ENCODE measurements around the gene IRF9.
"Not testable (repeated sequence)": the region's sequence is repeated elsewhere in the genome, so short reads cannot be mapped to it uniquely, and the experiment has no call there.

The IRF9 gene

DNA sequence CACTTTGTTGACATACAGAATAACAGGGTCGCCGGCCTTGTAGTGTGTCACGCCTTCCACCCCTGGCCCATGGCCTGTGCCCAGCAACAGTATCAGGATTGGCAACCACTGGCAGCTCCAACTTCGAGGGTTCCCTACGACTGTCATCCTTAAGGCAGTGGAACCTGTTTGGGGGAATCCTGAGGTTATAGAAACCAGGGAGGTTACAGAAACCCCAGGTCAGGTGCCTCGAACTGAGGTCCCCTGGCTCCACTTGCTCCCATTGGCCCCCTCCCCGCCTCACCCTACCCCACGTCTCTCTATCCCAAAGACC, 33.8 kb downstream of the IRF9 start:
- no peak for DNase-seq (ENCODE audit: low read depth in 2 of 2)

GRCh38 chr14:24195186-24196070, 34.4 kb downstream of the IRF9 start, which contains the start of gene TM9SF1:
Gene TM9SF1 (minus strand): TSS chr14:24195441. CDS start chr14:24195019, 422 bp downstream.
- DNase-seq (ENCODE audit: low read depth in 2 of 2), result peak; percentile 51 to 60

DNA sequence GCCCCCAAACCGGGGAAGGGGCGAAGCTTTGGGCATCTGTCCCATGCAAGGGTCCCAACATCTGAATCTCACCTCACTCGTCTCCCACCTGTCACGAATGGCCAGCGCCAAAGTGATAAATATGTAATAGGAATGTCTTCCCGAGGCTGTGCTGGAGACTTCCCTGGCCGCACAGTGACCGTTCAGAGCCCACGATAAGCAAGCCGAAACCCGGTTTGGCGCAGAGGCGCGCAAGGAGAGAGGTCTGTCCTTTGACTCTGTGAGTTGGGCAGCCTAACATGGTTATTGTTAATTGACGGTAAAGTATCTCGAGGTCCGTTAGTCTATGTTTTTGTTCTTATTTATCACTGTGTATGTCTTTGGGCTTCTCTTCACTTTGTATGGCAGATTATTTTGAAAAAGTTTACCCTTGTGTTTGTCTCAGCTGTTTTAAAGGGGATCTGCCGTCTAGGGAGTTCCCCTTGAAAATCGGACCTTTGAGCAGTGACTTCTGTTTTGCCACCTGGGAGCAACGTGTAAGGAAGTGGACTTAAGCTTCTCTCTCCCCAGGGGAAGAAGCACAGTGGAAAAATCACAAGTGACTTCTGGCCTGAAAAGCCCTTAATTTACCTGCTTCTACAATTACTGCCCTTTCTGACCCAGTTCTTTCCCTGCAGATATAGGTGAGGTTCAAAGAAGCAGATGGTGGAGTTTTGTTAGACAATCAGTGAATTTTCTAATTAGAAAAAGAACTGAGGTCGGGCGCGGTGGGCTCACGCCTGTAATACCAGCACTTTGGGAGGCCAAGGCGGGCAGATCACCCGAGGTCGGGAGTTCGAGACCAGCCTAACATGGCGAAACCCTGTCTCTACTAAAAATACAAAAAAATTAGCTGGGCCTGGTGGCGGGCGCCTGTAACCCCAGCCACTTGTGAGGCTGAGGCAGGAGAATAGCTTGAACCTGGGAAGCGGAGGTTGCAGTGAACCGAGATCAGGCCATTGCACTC, 35.3 kb downstream of the IRF9 start:
- no peak for DNase-seq (ENCODE audit: low read depth in 2 of 2)

DNA sequence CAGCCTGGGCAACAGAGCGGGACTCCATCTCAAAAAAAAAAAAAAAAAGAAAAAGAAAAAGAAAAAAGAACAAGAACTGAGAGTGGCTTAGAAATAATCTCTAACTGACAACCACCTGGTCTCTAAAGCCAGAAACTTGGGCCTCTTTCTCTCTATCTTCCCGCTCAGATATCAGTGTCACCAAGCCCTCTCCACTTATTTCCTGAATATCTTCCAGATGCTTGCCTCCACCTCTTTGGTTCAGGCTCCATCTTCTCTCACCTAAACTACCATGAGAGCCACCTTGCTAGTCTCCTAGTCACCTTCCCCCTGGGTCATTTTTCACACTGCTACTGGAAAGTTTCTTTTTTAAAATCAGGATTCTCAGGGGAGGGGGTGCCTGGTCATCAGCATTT, 36.0 kb downstream of the IRF9 start:
- no peak for DNase-seq (ENCODE audit: low read depth in 2 of 2)

- no peak for DNase-seq (ENCODE audit: low read depth in 2 of 2)
Observed at GRCh38 chr14:24198814-24199524, 37.9 kb downstream of the IRF9 start.

- DNase-seq (ENCODE audit: low read depth in 2 of 2), result not testable (repeated sequence)
Observed at GRCh38 chr14:24202538-24202937, 41.5 kb downstream of the IRF9 start.

DNA sequence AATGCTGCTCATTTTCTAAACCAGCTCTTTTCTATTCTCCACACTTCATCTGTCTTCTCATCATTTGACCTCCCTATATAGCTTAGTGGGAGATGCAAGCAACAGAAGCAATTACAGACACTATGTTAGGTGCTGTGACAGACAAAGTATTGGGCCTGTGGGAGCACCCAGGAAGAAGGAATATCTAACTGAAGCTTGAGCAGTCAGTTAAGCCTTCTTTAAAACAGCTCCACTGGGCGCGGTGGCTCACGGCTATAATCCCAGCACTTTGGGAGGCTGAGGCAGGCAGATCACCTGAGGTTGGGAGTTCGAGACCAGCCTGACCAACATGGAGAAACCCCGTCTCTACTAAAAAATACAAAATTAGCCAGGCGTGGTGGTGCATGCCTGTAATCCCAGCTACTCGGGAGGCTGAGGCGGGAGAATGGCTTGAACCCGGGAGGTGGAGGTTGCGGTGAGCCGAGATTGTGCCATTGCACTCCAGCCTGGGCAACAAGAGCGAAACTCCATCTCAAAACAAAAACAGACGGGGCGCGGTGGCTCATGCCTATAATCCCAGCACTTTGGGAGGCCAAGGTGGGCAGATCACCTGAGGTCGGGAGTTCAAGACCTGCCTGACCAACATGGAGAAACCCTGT, 42.3 kb downstream of the IRF9 start:
- DNase-seq (ENCODE audit: low read depth in 2 of 2), result not testable (repeated sequence)

- DNase-seq (ENCODE audit: low read depth in 2 of 2), result no peak
Observed at GRCh38 chr14:24204163-24205146, 43.4 kb downstream of the IRF9 start.

DNA sequence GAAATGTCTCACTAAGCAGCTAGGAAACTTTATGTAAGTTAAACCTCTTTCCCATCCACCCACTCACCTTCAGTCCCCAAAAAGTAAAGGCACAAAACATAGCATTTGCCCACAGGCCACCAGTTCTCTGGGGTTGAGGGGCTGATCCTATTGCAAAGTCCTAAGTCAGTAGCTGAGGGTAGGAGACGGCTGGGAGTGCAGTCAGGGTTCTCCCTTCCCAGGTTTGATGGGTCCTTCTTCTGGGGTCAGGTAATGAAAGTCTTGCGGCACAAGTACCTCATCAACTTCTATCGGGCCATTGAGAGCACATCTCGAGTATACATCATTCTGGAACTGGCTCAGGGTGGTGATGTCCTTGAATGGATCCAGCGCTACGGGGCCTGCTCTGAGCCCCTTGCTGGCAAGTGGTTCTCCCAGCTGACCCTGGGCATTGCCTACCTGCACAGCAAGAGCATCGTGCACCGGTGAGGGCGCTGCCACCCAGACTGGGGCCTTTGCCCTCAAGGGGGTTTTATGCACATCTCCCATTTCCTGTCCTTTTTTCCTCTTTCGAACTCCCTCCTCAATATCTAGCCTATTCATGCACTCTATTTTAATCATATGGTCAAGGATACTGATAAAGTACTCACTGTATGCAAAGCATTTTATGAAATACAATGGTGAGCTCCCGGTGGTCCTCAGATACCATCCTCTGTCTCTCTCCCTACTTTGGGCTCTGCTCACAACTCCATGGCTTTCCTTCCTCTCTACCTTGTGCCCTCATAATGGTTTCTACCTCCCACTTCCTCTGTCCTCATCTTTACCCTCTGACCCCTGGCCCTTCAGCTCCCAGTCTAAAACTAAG, 45.4 kb downstream of the IRF9 start:
- no peak for DNase-seq (ENCODE audit: low read depth in 2 of 2)

DNA sequence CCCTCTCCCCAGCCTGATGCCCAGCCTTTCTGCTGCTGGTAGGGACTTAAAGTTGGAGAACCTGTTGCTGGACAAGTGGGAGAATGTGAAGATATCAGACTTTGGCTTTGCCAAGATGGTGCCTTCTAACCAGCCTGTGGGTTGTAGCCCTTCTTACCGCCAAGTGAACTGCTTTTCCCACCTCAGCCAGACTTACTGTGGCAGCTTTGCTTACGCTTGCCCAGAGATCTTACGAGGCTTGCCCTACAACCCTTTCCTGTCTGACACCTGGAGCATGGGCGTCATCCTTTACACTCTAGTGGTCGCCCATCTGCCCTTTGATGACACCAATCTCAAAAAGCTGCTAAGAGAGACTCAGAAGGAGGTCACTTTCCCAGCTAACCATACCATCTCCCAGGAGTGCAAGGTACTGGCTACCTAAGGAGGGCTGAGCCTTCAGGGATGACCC, 46.1 kb downstream of the IRF9 start:
- no peak for DNase-seq (ENCODE audit: low read depth in 2 of 2)

GRCh38 chr14:24207625-24208024, 46.6 kb downstream of the IRF9 start:
- no peak for DNase-seq (ENCODE audit: low read depth in 2 of 2)

GRCh38 chr14:24211311-24211710, 50.2 kb downstream of the IRF9 start:
- DNase-seq (ENCODE audit: low read depth in 2 of 2), result no peak

DNA sequence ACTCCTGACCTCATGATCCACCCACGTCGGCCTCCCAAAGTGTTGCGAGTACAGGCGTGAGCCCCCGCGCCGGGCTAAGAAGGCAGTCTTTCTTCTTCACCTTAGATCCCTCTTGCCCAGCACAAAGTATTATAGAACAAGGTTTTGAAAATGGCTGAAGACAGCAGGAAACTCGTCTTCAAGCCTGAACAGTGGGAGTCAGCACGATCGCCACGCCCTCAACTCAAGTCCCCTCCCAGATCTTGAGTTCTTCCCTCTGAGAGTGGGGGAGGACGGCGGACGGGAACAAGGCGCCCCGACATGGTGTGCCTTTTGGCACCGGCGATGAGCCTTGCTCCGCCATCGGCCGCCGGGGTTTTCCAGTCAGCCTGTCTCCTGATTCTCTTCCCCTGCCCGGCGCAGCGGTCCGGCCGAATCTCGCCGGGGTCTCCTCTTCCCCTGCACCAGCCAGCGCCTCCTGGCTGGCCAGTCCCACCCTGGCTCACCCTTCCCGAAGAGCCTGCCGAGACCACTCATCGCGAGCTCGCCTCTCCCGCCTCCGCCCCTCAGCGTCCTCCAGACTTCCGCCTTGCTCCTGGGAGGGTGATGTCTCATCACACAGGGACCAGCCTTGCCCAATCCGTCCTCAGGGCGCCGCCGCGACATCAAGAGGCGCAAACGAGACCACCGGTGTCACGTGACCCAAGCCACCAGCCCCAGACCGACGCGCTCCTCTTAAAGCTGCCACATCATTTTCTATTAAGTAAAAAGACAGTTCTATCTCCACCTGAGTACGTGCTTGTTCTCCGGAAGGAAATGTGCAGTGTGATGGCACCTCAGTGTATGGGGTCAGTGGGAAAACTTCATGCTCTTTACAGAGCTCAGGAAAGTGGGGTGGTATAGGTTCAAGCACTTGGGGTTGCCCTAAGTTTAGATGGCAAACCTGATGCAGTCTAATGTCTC, 52.1 kb downstream of the IRF9 start, which contains the start of gene CHMP4A:
Gene CHMP4A (minus strand): TSS at position 565 of the 942 bp plus-strand sequence. CDS start 49 bp downstream, at position 516.
- peak; percentile 93 to 95 for DNase-seq (ENCODE audit: low read depth in 2 of 2)

GRCh38 chr14:24213866-24214662, 53.0 kb downstream of the IRF9 start:
- no peak for DNase-seq (ENCODE audit: low read depth in 2 of 2)

DNA sequence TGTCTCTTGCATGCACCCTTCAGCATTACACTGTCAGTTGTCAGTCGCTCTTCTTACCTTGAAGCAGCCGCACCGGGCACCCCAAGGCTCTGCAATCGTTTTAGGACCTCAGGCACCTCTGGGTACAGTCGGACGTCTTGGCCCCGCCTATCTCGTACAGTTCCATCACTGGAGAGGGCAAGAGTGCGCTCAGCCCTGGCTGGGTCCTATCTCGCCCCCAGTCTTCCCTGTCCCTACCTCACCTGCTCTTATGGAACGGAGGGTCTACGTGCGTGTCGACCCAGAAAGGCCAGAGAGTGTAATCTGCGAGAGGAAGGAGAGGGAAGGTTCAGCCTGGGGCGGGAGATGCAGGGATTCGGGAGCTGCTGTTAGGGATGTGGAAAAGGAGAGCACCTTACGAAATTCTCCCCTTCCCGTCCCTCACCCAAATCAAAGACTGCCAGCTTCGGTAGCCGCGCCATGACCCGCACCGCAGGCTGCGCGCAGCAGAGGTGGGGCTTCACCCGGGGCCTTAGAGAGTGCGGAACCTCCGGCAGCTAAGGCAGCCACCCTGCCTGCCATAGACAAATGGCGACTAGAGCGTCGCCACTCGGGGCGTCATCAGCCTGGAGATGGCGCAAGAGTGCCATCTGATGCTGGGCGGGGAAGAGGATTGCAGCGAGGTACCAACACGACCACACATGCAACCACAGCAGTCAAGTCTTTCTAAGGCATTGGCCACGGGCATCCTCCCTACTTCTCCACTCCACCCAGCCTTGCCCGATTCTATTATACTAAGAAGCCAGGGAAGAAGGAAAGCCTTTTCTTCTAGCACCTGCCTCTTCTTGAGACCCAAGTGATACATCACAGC, 54.7 kb downstream of the IRF9 start, which contains the start of gene MDP1:
Gene MDP1 (minus strand): TSS at position 572 of the 850 bp plus-strand sequence. CDS start 111 bp downstream, at position 461.
- peak; percentile 48 to 49 for DNase-seq (ENCODE audit: low read depth in 2 of 2)
